ENCODE measurements around the gene XXYLT1. TPM values are rescaled to one million over a fixed set of nuclear protein-coding genes. Genes with fewer than 3 reads are reported as not detected.
"Not testable (repeated sequence)": the region's sequence is repeated elsewhere in the genome, so short reads cannot be mapped to it uniquely, and the experiment has no call there.

The XXYLT1 gene
- total RNA-seq, 1 donor from 2014 or later, result 9.8 TPM

GRCh38 chr3:195221015-195221853 lies 49.7 kb downstream of the XXYLT1 start:
- intact Hi-C loops (cut with DNase I), result no loop called here
- DNase-seq, result peak; percentile 66
- H3K4me1 ChIP-seq, result peaks cover 29% of the 10 kb centered on the region

GRCh38 chr3:195219351-195220230 lies 51.4 kb downstream of the XXYLT1 start:
- no peaks in the 10 kb centered on the region for H3K27me3 ChIP-seq
- ATAC-seq (no peak), DNase-seq (peak; percentile 21)
- no peaks in the 10 kb centered on the region for H3K9me3 ChIP-seq
- no peak overlapping the region for H3K27ac ChIP-seq
- H3K4me3 ChIP-seq, result no peak overlapping the region
- peaks cover 29% of the 10 kb centered on the region for H3K4me1 ChIP-seq
- intact Hi-C loops (cut with DNase I), result no loop called here
- TF ChIP-seq, protein P1, sequence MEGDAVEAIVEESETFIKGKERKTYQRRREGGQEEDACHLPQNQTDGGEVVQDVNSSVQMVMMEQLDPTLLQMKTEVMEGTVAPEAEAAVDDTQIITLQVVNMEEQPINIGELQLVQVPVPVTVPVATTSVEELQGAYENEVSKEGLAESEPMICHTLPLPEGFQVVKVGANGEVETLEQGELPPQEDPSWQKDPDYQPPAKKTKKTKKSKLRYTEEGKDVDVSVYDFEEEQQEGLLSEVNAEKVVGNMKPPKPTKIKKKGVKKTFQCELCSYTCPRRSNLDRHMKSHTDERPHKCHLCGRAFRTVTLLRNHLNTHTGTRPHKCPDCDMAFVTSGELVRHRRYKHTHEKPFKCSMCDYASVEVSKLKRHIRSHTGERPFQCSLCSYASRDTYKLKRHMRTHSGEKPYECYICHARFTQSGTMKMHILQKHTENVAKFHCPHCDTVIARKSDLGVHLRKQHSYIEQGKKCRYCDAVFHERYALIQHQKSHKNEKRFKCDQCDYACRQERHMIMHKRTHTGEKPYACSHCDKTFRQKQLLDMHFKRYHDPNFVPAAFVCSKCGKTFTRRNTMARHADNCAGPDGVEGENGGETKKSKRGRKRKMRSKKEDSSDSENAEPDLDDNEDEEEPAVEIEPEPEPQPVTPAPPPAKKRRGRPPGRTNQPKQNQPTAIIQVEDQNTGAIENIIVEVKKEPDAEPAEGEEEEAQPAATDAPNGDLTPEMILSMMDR (IDR thresholded peaks at IDR 0.05), result no peak
- H3K36me3 ChIP-seq, result no peaks in the 10 kb centered on the region

More at GRCh38 chr3:195221015-195221853, 49.7 kb downstream of the XXYLT1 start:
- Histone ChIP-seq H3K27me3 (no peaks in the 10 kb centered on the region), H3K27ac (no peak overlapping the region), H3K4me3 (no peak overlapping the region), H3K9me3 (no peaks in the 10 kb centered on the region), H3K36me3 (no peaks in the 10 kb centered on the region)
- peak; percentile 76 for ATAC-seq
- TF ChIP-seq, protein P1 (IDR thresholded peaks at IDR 0.05), result no peak

- H3K4me1 ChIP-seq, result peaks cover 20% of the 10 kb centered on the region
- H3K4me3 ChIP-seq; H3K36me3 ChIP-seq; H3K27me3 ChIP-seq; intact Hi-C loops (cut with DNase I); ATAC-seq; H3K9me3 ChIP-seq; H3K27ac ChIP-seq; DNase-seq: not testable (repeated sequence)
These were observed 52.6 kb downstream of the XXYLT1 start for GRCh38 chr3:195218331-195218730.

- H3K27ac ChIP-seq; H3K36me3 ChIP-seq; H3K27me3 ChIP-seq; DNase-seq; H3K4me3 ChIP-seq; H3K9me3 ChIP-seq; intact Hi-C loops (cut with DNase I); ATAC-seq; H3K4me1 ChIP-seq: not testable (repeated sequence)
These were observed 55.4 kb downstream of the XXYLT1 start for GRCh38 chr3:195215576-195215975.

DNA sequence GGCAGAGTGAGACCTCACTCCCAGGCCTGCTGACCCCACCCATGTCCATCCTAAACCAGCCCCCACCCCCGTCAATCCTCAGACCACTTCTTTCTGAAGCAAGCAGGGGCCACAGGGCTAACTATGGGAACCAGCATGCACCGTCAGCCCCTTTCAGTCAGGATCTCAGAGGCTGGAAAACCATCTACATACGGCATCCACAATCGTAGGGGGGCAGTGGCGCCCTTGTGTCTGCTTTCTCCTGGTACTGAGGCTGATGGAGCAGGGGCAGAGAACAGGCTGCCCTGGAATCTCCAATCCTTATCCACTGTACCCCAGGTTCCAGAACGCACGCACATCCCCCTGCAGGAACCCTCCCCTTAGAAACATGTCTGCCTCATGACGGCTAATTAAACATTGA lies 56.6 kb downstream of the XXYLT1 start:
- peaks cover 18% of the 10 kb centered on the region for H3K4me1 ChIP-seq
- intact Hi-C loops (cut with DNase I), result no loop called here
- H3K27me3 ChIP-seq, result no peaks in the 10 kb centered on the region
- TF ChIP-seq, protein P1 (IDR thresholded peaks at IDR 0.05), result no peak
- H3K9me3 ChIP-seq, result no peaks in the 10 kb centered on the region
- H3K27ac ChIP-seq, result no peak overlapping the region
- ATAC-seq (no peak), DNase-seq (peak; percentile 21)
- H3K36me3 ChIP-seq, result no peaks in the 10 kb centered on the region
- no peak overlapping the region for H3K4me3 ChIP-seq

GRCh38 chr3:195213639-195214315 lies 57.2 kb downstream of the XXYLT1 start:
- no peak overlapping the region for H3K4me3 ChIP-seq
- intact Hi-C loops (cut with DNase I), result no loop called here
- H3K9me3 ChIP-seq, result no peaks in the 10 kb centered on the region
- no peak overlapping the region for H3K27ac ChIP-seq
- no peak for ATAC-seq
- TF ChIP-seq, protein P1 (IDR thresholded peaks at IDR 0.05), result no peak
- H3K36me3 ChIP-seq, result no peaks in the 10 kb centered on the region
- peaks cover 18% of the 10 kb centered on the region for H3K4me1 ChIP-seq
- peak; percentile 9 for DNase-seq
- H3K27me3 ChIP-seq, result no peaks in the 10 kb centered on the region
